Myocyte (in vitro differentiated cells): Measurements from ENCODE around the gene C19orf33. TPM values are rescaled to one million over a fixed set of nuclear protein-coding genes. Genes with fewer than 3 reads are reported as not detected.
"Not testable (repeated sequence)": the region's sequence is repeated elsewhere in the genome, so short reads cannot be mapped to it uniquely, and the experiment has no call there.

Experiments
- DNase-seq: peaks from one replicate; pipeline ENCODE4 v3.0.0-alpha.2; 2012; ENCODE audit warnings: low read depth
- polyA plus RNA-seq: library from polyadenylated mRNA; unstranded; fragments of >200 nt; gene quantifications from one replicate; pipeline ENCODE4 v1.2.1, GENCODE V29; 2012; ENCODE audit warnings: missing spikeins
- total RNA-seq: library from RNA; depleted of rRNA; stranded (reverse); fragments of >200 nt; gene quantifications from 2 replicates; pipeline ENCODE4 v1.2.3, GENCODE V29; 2014

The C19orf33 gene
- not detected in 2 replicates for total RNA-seq
- 0.95 TPM for polyA plus RNA-seq

- DNase-seq, result peak; percentile 10
Observed at GRCh38 chr19:38303517-38304351, at the start of gene C19orf33. TSS of gene C19orf33 (plus strand) at chr19:38304251. CDS start at chr19:38304262, 11 bp downstream.

GRCh38 chr19:38255383-38256014 lies 48.6 kb upstream of the C19orf33 start:
- no peak for DNase-seq

- not testable (repeated sequence) for DNase-seq
Observed at GRCh38 chr19:38261942-38262341, 42.1 kb upstream of the C19orf33 start.

GRCh38 chr19:38262585-38263268 lies 41.3 kb upstream of the C19orf33 start:
- no peak for DNase-seq

- peak; percentile 57 for DNase-seq
Observed at GRCh38 chr19:38263689-38264485, 40.2 kb upstream of the C19orf33 start.

GRCh38 chr19:38264486-38265212 lies 39.4 kb upstream of the C19orf33 start, which contains the start of gene SPINT2:
TSS of gene SPINT2 (plus strand) at chr19:38264573. CDS start at chr19:38264893, 320 bp downstream.
- no peak for DNase-seq

GRCh38 chr19:38265213-38265861 lies 38.7 kb upstream of the C19orf33 start:
- no peak for DNase-seq

GRCh38 chr19:38265921-38266429 lies 38.1 kb upstream of the C19orf33 start:
- no peak for DNase-seq

- DNase-seq, result no peak
Observed at GRCh38 chr19:38266981-38267597, 37.0 kb upstream of the C19orf33 start.

GRCh38 chr19:38267761-38268483 lies 36.1 kb upstream of the C19orf33 start:
- DNase-seq, result no peak

GRCh38 chr19:38268539-38268938 lies 35.5 kb upstream of the C19orf33 start:
- no peak for DNase-seq

GRCh38 chr19:38270587-38271167 lies 33.4 kb upstream of the C19orf33 start:
- DNase-seq, result no peak

GRCh38 chr19:38273499-38273898 lies 30.6 kb upstream of the C19orf33 start:
- DNase-seq, result no peak

- DNase-seq, result no peak
Observed at GRCh38 chr19:38274739-38275138, 29.3 kb upstream of the C19orf33 start.

GRCh38 chr19:38276942-38277517 lies 27.0 kb upstream of the C19orf33 start:
- no peak for DNase-seq

GRCh38 chr19:38277549-38277948 lies 26.5 kb upstream of the C19orf33 start:
- DNase-seq, result no peak

GRCh38 chr19:38277969-38278680 lies 25.9 kb upstream of the C19orf33 start:
- peak; percentile 89 for DNase-seq
